AG08395 (cell line): Measurements from ENCODE around the gene RNF181.
"Not testable (repeated sequence)": the region's sequence is repeated elsewhere in the genome, so short reads cannot be mapped to it uniquely, and the experiment has no call there.

Experiments used
- DNase-seq: peaks from one replicate; pipeline ENCODE4 v3.0.0; 2012; ENCODE audit warnings: mixed read lengths, low spot score

The RNF181 gene

DNA sequence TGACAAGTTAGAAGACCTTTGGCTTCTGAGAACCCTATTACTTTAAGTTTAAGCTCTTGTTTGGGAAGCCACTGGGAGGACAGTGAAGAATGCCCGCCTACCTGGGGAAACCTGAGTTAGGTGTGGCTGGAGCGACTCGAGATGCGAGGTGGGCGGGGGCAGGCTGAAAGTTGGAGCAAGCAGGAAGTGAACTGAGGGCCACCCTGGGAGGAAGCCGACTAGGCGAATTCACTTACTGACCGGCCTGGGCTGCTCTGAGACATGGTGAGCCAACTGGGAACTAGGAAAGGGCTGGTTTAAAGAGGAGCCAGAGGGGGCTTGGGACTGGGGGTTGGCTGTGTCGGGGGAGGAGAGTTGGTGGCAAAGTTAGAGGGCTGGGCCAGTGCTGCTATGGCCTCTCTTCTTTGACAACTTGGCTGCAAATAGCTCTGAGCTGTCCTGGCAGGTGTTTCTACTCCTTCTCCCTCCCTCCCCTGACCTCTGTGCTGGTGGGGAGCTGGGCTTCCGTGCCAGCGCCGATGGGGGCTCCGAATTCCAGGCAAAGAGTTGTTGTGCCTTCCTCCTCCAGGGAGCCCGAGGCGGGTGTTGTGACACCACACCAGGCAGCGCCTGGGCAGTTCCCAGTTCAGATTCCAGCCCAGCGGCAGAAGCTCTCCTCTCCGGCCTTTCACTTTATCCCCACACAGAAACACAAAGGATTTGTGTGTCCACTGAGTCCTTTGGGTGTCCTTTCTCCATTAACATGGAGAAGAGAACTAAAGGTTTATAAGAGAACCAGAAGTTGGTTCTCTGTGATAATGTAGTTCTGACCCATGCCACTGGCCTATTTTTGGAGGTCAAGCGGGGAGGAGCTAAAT is 17.9 kb upstream of the RNF181 start, which contains the start of gene VAMP8:
TSS of gene VAMP8 (plus strand) at position 201 of the 857 bp plus-strand sequence. CDS start at position 262, 61 bp downstream.
- no peak for DNase-seq

DNA sequence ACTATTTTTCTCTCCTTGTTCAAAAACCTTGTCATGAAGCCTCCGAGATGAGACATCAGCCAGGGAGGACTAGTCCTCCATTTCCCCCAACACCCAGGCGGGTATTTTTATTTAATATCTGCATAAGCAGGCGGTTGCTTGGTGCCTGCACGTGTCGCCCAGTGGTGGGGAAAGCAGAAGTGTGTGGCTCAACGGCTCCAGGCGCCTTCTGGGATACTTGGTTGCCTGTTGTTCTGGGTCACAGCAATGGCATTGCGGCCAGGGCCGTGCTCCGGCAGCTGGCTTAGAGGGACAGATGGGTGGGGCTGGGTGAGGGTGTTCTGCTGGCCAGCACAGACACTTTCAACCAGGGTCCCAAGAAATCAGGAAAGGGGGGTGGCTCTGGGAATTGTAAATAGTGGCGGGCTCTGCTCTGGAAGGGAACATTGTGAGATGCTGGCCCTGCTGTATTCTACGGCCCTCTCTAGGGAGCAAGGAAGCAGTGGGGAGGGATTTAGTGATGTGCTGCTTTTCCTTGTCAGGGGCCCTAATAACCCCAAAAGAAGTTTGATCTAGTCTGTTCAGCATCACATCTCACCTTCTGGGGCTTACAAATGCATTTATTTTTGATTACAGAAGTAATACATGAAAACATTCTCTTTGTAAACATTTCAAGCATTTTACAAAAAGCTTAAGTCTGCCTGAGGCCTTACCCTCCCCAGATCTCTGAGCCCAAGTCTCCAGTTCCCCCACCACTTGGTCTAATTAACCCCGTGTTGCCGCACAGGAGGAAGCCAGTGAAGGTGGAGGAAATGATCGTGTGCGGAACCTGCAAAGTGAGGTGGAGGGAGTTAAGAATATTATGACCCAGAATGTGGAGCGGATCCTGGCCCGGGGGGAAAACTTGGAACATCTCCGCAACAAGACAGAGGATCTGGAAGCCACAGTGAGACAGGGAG is 17.0 kb upstream of the RNF181 start:
- no peak for DNase-seq

DNA sequence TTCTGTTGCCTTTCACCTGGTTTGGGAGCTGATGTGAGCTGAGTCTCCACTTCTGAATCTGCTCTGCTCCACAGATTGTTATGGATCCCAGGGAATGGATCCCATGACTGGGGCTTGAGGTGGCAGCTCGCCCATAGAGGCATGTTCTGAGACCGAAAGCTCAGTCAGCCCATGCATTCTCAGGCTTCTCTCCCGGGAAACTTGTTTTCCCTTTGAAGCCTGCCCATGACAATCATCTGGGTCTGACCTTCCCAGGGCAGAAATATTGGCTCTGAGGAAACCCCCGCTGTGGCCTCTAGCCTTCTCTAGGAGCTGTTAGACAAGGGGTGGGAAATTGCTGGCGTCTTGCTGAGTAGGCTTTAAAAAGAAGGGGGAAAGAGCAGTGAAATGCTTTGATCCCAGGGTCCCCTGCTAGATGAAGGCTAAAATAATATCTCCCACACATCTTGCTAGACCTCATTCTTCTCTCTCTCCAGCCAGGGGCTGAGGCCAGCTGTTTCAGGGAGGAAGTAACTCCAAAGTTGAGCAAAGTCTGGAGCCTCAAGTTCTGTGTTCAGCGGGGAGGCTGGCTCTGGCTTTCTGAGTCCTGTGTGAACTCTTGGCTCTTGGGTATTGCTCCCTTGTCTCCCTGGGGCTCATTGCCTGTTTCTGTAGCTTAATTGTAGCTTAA is 16.1 kb upstream of the RNF181 start:
- no peak for DNase-seq

DNA sequence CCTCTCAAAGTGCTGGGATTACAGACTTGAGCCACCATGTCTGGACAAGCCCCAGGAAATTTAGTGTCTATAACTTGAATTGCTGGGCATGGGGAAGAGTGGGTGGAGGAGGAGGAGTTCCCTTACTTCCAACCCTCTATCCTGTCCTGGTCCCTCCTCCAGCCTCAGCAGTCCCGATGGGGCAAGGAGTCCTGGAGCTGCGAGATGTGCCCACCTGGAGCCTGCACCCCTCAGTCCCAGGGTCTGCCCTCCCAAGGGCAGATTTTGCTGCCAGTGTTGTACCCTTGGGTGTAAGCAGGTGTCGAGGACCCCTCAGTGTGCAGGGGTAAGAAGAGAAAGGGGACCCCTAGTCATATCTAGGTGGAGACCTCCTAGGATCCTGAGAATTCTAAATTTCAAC is 15.3 kb upstream of the RNF181 start:
- no peak for DNase-seq

DNA sequence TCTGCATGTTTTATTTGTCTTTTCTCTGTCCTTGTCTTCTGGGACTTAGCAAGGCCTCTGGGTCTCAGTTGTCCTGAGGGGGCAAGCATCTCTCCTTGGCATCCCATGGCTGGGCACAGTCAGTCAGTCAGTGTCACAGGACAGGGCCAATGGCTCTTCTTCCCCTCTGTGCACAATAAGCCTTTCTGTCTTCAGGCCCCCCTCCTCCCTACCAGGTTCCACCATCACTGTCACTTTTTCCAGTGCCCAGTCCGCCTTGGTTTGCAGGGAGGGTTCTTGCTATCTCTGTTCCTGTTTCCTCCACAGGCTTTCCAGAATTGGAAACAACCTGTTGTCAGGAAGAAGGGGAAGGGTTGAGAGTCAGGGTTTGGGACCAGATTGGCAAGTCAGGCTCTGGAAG is 13.1 kb upstream of the RNF181 start:
- DNase-seq = no peak

DNA sequence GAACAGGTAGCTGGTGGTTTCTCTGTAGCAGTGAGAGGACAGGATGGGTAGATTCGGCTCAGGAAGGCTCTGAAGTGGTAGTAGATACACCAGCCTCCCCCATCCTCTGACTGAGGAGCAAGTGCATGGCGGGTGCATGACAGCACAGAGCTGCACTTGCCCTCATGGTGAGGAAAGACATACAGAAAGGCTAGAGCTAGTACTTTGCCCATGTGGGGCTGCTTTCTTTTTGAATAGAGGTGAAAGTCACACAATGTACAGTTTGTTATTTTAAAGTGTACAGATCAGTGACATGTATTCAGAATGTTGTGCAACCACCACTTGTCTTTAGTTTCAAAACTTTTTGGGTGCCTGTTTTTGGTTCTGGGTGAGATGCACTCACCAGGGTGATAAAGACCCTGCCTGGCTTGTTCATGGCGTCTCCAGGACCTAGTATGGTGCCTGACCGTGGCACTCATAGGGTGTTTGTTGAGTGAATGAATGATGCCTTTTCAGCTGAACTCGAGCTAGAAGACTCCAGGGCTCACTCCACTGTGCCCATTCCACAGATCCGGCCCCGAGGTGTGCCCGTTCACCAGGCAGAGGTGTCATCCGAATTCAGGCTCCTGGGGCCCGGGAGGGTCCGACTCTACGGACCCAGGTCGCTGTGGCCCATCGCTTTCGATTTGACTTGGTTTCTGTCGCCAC is 11.7 kb upstream of the RNF181 start:
- DNase-seq = no peak

DNA sequence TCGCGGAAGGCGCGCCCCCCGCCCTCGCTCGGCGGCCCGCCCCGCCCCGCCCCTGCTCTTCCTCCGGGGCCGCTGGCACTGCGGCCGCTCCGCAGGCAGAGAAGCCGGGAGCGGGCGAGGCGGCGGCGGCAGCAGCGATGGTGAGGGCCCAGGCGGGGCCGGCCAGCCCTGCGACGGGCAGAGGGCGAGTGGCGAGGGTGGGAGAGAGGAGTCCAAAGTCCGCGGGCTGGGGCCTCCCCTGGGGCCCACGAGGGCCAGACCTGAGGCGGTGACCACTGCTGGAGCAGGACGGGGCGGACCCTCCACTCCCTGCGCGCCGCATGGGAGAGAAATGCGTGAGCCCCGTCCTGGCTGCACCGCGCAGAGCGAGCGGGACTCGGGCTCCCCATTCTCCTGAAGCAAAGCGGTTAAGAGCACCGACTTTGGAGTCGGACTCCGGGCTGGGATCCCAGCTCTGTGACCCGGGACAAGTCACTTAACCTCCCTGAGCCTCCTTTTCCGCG is 11.1 kb upstream of the RNF181 start, which contains the start of gene VAMP5:
TSS of gene VAMP5 (plus strand) at position 78 of the 503 bp plus-strand sequence. CDS start at position 138, 60 bp downstream.
- peak; percentile 54 for DNase-seq

DNA sequence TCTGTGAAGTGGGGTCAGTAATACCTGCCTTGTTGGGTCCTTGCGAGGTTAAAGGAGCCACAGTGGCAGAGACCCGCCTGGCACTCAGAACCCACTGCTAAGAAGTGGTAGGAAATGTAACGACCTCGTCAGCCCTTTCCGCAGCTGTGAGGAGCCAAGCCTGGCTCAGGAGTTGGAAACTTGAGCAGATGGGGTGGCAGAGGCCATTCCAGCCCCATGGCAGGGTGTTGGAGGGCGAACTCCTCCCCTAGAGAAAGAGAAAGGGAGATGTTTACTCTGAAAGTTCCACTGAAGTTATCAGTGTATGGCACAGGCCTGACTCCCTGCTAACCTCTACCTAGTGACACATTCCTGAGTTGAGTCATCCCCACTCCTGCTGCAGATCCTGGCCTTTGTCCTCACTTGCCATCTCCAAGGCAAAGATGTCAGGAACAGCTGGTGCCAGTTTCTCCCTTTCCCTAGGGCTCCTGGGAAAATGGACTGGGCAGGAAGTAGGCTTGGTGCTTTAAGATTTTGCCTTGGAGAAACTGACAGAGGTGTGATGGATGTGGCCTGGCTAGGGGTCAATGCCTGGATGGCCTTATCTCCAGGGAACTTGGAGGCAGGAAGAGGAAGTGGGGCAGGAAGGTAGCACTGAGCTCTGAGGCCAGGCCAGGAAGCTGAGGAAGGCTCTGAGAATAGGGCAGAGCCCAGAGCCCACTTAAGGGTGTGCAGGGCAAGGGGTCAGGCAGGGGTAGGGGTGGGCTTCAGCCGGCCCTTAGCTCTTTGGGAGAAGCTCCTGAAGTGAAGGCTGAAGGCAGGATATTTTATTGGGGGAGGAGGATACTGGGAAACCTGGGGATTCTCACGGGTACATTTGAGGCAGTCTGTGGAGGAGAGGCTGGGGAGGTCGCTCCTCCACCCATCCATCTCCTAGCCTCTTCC is 10.4 kb upstream of the RNF181 start:
- DNase-seq = peak; percentile 81

DNA sequence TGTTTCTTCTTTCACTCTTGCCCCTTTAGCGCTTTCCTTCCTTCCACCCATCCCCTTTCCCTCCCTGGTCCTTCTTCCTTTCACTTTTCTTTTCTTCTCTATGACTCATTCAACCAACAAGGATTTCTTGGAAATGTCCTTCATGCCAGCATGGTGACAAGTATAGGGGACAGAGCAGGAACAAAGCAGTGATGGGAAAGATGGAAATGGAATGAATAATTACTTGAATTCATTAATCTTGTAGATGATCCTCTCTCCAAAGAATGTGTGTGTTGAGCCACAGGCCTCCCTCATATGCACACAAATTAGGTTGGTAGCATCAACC is 9.8 kb upstream of the RNF181 start:
- DNase-seq = peak; percentile 78

DNA sequence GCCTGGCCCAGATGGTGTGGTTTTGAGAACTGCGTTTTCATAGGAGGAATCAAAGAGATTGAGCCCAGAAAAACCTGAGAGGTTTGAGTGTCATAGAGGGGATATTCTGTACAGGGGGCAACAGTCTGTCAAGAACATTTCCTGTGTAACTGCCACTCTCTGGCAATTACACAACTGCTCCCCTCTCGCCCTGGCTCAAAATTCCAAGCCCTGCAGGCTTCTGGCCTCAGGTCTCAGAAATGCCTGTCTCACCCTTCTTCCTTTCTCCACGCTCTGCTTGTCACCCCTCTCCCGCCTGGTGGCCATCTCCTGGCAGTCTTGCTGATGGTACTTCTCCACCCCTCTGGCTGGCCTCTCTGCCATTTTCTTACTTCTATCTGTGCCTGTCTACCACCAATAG is 7.3 kb upstream of the RNF181 start:
- DNase-seq = no peak

DNA sequence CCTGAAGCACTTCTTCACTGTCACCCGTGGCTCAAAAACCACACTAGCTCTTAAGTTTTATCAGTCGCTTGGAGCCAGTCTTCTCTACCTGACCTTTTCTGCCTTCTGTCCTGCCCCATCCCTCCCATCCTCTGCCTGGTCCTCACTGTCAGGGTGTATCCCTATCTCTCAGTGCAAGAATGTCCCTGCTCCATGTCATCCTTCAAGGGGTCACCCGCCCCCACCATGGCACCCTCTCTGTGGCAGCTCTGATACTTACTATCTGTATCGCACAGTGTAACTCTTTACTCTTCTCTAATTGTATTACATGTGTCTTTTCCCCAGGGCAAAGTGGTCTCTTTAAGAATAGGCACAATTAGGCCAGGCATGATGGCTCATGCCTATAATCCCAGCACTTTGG is 6.9 kb upstream of the RNF181 start:
- DNase-seq = no peak

DNA sequence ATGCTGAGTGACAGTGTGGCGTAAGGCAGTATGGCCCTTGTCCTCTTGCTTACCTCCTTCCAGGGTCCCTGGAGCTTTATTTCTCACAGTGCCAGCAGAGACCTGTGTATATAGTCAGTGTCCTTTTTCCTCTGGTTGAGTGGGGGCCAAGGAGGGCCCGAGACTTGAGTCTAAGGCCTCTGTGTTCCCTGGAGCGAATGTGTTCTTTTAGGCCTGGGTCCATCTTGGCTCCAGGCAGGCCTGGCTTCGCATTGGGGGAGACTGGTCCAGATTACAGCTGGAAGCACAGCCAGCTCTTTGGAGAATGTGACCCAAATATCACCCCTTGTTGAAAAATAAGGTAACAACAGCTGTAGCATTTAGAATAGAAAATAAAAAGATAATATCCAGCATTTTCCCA is 6.4 kb upstream of the RNF181 start:
- DNase-seq = no peak

DNA sequence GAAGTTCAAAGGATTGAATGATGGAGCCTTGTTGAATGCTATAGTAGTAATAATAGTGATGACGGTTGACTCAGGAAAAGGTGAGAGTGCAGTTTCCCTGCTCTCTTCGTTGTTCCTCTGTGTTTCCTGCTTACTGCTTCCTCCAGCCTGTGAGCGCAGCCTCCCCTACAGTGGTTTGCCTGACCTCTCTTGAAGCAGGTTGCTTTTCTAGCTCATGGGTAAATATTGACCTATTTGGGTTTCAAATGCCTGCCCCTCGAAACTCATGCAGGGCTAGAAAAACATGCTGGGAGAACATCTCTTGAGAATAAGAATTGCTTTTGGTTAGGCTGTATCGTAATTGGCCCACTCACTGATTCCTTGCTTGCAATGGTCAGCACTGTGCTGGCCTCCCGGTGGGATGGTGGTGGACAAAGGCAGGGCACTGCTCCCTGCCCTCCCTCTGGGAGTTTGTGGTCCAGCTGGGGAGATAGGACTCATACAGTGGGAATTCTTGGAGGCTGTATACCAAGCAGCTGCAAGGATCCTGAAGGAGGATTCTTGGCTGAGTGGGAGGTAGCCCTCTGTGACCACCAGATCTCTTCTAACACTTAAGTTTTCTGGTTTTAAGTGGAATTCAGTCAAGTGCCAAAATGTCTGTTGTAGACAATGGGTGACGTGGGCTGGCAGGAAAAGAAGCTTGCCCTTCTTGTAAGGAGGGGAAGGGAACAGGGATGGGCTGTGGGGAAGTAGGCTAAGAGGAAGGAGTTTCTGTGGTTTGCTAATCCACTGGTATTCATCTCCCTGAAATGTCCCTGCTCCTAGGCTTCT is 5.4 kb upstream of the RNF181 start:
- DNase-seq = peak; percentile 86

DNA sequence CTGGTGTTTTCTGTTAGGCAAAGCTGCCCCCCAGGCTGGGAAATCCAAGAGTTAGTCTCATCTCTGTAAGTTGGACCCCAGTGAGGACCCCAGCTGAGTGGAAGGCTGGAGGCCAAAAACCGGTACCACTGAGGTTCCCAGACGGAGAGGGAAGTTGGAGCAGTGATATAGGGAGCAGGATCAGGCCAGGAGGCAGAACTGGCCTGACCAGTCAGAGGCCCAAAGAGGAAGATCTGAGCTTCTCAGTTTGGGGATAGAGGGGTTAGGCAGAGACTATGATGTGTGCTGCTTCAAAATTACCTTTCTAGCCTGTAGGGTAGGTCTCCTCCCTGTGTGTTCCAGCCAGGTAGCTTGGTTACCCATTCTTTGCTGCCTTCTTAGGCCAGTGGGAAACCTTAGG is 4.6 kb upstream of the RNF181 start:
- no peak for DNase-seq

DNA sequence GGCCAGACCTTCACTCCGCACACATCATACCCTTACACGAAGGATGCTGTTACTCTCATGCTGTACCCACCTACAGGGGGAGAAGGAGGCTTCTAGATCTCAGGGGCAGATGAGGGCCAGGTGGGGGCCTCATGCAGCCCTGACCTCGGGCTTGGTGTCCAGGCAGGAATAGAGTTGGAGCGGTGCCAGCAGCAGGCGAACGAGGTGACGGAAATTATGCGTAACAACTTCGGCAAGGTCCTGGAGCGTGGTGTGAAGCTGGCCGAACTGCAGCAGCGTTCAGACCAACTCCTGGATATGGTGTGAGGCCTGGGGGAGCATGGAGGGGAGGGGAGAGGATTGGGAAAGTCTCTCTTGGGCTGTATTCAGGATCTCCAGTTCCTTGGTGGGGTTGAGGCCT is 4.0 kb upstream of the RNF181 start:
- no peak for DNase-seq

DNA sequence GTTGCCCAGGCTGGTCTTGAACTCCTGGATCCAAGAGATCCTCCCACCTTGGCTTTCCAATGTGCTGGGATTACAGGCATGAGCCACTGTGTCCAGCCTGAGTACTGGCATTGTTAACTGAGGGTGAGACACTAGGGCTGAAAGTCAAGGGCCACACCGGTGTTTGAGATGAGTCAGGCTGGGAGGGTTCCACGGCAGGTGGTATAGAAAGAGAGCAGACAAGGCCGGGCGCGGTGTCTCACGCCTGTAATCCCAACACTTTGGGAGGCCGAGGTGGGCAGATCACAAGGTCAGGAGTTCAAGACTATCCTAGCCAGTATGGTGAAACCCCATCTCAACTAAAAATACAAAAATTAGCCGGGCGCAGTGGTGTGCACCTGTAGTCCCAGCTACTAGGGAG is 3.2 kb upstream of the RNF181 start:
- DNase-seq = not testable (repeated sequence)

DNA sequence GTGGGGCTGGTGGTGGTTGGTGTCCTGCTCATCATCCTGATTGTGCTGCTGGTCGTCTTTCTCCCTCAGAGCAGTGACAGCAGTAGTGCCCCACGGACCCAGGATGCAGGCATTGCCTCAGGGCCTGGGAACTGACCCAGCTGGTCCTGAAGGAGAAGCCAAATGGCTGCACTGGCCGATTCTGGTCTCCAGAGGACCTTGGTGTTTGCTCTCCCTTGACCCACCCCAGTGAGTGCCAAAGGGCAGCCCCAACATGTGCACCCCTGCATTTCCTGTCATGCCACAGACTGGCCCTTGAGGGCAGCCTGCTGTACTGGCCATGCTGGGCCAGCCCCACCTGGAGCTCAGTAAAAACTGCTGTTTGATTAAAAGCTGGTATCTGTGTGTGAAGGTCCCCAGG is 2.5 kb upstream of the RNF181 start:
- no peak for DNase-seq

DNA sequence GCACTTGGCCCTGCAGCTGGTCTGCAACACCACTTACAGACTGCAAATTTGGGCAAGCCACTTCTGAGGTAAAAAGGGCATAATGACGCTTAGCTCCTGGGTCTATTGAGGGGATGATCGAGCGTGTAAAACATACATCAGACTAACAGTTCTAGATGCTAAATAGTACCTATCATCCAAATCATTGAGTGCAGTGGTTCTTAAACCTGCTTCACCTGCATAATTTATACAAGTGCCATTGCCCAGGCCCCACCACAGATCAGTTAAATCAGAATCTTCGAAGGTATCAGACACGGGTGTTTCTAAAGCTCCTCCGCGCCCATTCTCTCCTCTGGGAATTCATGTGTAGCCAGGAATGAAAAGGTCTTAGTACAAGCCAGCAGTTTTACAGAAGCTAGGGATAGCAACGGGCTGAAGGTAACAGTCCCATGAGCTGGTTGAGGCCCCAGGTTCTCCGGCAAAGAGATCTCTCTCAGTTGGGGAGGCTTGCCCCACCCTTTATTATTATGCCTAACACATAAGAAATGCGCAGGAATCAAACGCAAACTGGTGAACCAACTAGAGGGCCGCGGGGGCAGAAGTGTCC is 737 bp upstream of the RNF181 start:
- DNase-seq = no peak

DNA sequence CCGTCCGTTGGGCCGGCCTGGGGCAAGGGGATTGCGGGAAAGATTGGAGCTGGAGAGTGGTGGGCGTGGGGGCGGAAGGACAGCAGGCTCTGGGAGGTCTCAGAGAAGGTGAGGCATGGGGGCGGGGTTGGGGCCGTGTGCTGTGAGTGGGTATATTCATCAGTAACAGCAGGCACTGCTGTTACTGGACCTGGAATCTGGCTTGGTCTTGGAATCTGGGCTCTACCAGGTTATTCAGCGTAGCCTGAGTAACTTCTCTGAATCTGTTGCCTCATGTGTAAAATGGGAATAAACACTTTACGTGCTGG is 435 bp downstream of the RNF181 start:
- no peak for DNase-seq
